Mononuclear cell (primary cell): ENCODE data around the gene CORIN. TPM values are rescaled to one million over a fixed set of nuclear protein-coding genes. Genes with fewer than 3 reads are reported as not detected.

Experiments used
- H3K27me3 ChIP-seq: 2 replicates; pipeline ENCODE4 v1.6.0; 2011; ENCODE audit warnings: low read length, control low read depth; ENCODE audit not compliant: insufficient read depth
- H3K4me1 ChIP-seq: 2 replicates; pipeline ENCODE4 v1.5.1; 2011; ENCODE audit warnings: mild to moderate bottlenecking, low read length, control low read depth; ENCODE audit not compliant: insufficient read depth
- H3K4me3 ChIP-seq: 2 replicates; pipeline ENCODE4 v1.5.1; 2011; ENCODE audit warnings: mild to moderate bottlenecking, low read length, moderate library complexity
- H3K9me3 ChIP-seq: 2 replicates; pipeline ENCODE4 v1.5.1; 2011; ENCODE audit warnings: low read depth, mild to moderate bottlenecking, control low read depth, low read length
- total RNA-seq: library from RNA; depleted of rRNA; stranded (reverse); fragments of >200 nt; gene quantifications from one replicate; pipeline ENCODE4 v1.2.3, GENCODE V29; 2012

The CORIN gene
- total RNA-seq, 1 donor = 0.10 TPM

DNA sequence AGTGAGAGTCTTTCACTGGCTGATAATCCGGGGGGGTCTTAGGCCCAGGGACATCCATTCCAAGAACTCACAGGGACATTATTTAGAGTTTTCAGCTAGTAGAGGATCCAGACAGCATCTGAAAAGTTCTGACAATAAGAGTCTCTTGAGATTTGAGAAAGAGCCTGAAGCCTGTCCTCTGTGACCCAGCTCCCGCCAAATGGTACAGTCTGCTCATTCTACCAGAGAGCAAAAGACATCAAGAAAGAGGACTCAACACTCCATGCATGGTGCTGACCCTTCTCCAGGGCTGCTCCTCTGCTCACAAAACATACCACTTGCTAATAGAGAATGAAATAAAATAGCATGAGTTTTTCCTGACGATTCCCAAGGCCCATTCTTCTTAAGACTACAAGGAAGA lies 190.8 kb downstream of the CORIN start:
- Histone ChIP-seq H3K4me1 (no peaks in the 10 kb centered on the region), H3K27me3 (no peaks in the 10 kb centered on the region), H3K4me3 (no peak overlapping the region)

DNA sequence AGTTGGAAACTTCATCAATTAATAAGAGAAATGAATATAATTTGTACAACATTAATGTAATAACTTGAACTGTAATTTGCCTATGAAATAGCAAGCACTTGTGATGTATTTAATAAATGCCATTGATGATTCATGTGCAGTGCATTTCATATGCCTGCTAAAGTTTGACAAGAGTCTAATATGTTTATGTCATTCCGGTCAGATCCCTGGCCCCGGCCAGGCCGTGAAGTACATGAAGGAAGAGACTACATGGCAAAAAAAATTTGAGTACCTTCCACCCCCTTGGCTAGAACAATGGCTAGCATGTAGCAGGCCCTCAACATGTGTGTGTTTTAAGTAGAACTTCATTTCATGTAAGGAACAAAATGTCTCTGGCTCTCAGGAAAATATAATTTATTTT lies 191.5 kb downstream of the CORIN start:
- no peaks in the 10 kb centered on the region for H3K27me3 ChIP-seq
- no peak overlapping the region for H3K4me3 ChIP-seq
- H3K9me3 ChIP-seq = no peaks in the 10 kb centered on the region
- H3K4me1 ChIP-seq = no peaks in the 10 kb centered on the region

More for the DNA sequence above, 190.8 kb downstream of the CORIN start:
- no peaks in the 10 kb centered on the region for H3K9me3 ChIP-seq

DNA sequence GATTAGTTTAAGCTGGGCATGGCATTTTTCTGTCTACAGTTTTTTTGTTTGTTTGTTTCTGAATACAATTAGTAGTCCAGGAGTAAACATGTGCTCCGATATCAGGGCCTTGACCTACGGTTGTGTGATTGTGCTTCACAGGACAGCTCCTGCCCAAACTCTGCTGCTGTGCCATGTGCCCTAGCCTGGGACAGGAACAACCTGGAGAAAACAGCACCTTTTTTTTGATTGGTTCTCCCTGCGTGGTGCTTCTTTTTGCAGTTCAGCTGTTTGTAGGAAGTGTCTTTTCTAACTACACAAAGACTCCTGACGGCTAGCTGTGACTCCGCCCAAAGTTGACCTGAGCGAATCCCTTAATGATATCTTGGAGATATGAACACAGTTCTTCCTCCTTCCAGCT lies 194.0 kb downstream of the CORIN start:
- no peaks in the 10 kb centered on the region for H3K9me3 ChIP-seq

DNA sequence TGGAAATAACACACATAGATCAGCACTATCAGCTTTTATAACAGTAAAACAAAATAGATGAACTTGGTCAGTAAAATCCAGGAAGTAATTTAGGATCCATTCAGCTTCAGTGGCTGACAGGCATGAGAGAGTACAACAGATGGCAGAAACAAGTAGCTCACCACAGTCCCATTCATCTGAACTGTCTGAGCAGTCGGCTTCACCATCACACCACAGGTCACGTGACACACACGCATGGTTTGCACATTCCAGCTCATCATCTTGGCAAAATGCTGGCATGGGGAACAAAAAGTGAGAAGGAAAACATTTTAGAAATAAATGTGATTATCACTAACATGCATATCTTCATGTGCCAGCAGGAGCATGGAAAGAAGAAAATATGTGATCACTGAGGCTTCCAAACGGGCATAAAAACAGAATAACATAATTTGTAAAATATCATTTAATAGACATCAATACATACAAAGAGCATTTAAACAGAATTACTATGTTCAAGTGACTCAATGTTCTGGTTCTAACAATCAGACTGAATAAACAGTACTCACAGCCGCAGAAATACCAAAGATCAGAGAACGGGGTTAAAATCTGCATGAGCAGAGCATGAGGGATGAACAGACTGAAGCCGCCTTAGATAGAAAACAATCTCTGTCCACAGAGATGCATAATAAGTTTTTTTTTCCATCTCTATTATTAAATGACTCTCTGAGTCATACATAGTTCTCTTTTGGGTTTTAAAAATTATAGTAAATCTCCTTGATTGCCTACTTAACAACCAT lies 194.7 kb downstream of the CORIN start:
- H3K4me3 ChIP-seq = no peak overlapping the region
- no peaks in the 10 kb centered on the region for H3K27me3 ChIP-seq
- H3K9me3 ChIP-seq = no peaks in the 10 kb centered on the region
- H3K4me1 ChIP-seq = no peaks in the 10 kb centered on the region

More for the DNA sequence above, 194.0 kb downstream of the CORIN start:
- H3K4me1 ChIP-seq = no peaks in the 10 kb centered on the region
- H3K4me3 ChIP-seq = no peak overlapping the region
- H3K27me3 ChIP-seq = no peaks in the 10 kb centered on the region

DNA sequence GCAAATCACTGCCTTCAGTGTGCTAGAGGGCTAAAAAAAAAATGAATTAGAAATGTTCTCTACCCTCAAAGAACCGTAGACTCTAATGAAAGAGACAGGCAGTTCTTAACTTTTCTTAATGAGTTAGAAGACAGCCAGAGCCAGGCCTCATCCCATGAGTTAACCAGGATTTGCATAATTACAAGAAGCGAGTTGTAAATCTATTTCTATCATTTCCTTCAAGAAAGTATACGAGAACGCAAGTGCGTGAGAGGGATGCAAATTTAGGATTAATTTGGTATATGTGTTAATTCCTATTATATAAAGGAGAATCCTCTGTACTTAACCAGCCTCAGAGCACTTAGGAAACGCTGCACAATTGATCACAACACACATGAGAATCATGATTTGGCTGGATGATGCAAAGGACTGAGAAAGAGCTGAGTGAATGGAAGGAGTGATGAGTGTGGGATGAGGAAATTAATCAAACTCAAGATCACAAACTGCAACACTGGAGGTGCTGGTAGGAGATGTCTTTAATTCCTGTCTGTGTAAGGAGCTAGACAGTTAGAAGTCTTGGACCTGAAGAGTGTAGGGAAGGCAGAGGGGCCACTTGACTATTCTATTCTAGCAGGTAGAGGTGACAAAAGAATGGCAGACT lies 195.6 kb downstream of the CORIN start:
- no peaks in the 10 kb centered on the region for H3K4me1 ChIP-seq
- H3K9me3 ChIP-seq = no peaks in the 10 kb centered on the region
- H3K27me3 ChIP-seq = no peaks in the 10 kb centered on the region
- no peak overlapping the region for H3K4me3 ChIP-seq

DNA sequence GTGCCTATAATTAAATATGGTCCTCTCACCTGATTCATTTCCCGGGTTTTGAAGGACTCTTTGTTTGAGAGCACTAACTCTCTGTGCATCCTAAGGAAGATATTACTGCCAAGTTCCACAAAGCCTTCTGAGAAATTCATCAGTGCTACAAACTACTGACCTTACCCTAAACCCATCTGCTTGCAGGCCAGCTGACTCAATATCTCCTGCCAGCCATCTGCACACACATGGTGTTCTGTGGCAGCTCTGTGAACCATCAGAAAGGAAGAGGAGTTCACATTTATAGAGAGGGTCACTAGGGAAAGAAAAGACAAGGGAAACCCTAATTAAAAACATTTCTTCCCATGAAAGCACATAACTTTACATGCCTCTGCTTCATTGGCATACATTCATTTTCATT lies 196.1 kb downstream of the CORIN start:
- Histone ChIP-seq H3K4me1 (no peaks in the 10 kb centered on the region), H3K4me3 (no peak overlapping the region), H3K27me3 (no peaks in the 10 kb centered on the region), H3K9me3 (no peaks in the 10 kb centered on the region)

DNA sequence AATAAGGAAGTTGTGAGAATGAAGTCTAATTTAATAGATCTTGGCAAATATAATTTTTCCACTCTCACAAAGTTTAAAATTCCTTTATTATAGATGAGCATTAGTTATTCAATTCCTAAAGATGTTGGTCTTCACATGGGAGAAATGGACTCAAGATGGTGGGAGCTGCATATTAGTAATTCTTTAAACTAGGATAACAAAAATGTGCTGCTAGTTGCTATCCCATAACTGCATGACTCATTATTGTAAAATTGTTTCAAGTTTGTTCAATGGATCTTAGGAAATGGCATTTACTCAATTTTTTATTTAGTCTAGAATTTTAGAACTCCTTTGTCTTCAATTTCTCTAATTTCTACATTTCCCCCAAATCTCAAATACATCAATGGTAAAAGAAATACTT lies 197.0 kb downstream of the CORIN start:
- Histone ChIP-seq H3K4me1 (no peaks in the 10 kb centered on the region), H3K4me3 (no peak overlapping the region), H3K9me3 (no peaks in the 10 kb centered on the region), H3K27me3 (no peaks in the 10 kb centered on the region)

DNA sequence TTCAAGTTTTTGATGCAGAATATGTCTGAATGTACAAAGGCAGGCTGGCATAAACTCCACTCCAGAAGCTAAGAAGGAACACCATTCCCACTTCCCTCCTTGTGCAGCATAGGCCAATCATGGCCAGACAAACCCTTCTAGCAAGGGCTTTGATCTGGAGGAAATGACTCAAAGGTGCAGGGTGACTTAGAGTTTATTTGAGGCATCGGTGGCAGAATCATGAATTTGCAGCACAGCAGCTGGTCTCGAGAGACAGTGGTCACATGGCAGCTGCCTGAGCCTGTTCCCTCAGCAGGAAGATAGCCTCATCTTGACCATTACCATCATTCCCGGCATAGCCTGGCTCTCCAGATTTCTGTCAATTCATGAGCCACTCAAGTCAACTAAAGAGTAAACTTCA lies 198.3 kb downstream of the CORIN start:
- Histone ChIP-seq H3K4me1 (no peaks in the 10 kb centered on the region), H3K4me3 (no peak overlapping the region), H3K9me3 (no peaks in the 10 kb centered on the region), H3K27me3 (no peaks in the 10 kb centered on the region)

DNA sequence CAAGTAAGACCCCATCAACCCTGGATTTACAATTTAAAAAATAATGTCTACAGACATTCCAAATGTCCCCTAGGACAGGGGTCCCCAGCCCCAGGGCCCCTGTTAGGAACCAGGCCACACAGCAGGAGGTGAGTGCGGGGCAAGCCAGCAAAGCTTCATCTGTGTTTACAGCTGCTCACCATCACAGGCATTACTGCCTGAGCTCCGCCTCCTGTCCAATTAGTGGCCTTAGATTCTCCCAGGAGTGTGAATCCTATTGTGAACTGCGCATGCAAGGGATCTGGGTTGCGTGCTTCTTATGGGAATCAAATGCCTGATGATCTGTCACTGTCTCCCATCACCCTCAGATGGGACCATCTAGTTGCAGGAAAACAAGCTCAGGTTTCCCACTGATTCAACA lies 206.7 kb downstream of the CORIN start:
- H3K4me1 ChIP-seq = no peaks in the 10 kb centered on the region
- no peaks in the 10 kb centered on the region for H3K9me3 ChIP-seq
- no peaks in the 10 kb centered on the region for H3K27me3 ChIP-seq
- no peak overlapping the region for H3K4me3 ChIP-seq

DNA sequence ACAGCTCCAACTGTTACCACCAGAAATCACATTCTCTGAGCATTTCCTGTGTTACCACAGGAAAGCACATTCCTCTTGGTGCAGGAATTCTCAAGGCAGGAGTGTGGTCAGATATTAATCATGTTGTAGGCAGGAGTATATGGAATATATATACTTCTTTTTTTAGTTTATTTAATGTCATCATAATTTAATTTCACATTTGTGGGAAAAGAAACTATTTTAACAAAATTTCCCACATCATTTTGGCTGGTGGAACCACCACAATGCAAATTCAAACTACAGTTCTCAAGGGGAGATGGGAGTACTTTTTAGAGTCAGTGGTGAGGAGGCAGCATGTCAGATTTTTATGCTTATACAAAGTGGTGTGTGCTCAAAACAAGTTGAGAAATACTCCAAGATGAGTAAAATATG lies 213.8 kb downstream of the CORIN start:
- no peaks in the 10 kb centered on the region for H3K9me3 ChIP-seq
- H3K27me3 ChIP-seq = no peaks in the 10 kb centered on the region
- H3K4me1 ChIP-seq = no peaks in the 10 kb centered on the region
- no peak overlapping the region for H3K4me3 ChIP-seq

DNA sequence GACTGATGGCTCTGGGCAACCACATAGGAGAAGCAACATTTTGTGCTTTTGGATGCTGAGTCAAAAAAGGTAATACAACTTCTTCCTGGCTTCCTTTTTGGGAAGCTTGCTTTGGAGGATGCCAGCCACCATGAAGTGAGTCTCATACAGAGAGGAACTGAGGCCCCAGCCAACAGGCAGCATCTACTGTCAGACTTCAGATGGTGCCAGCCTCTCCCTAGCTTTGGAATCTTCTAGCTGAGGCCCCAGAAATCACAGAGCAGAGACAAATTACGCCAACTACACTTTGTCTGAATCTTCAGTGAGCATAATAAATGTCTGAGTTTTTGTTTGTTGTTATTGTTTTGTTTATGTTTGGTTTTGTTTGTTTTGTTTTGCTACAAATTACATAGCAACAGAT lies 216.7 kb downstream of the CORIN start:
- no peak overlapping the region for H3K4me3 ChIP-seq
- H3K9me3 ChIP-seq = no peaks in the 10 kb centered on the region
- no peaks in the 10 kb centered on the region for H3K4me1 ChIP-seq
- no peaks in the 10 kb centered on the region for H3K27me3 ChIP-seq

DNA sequence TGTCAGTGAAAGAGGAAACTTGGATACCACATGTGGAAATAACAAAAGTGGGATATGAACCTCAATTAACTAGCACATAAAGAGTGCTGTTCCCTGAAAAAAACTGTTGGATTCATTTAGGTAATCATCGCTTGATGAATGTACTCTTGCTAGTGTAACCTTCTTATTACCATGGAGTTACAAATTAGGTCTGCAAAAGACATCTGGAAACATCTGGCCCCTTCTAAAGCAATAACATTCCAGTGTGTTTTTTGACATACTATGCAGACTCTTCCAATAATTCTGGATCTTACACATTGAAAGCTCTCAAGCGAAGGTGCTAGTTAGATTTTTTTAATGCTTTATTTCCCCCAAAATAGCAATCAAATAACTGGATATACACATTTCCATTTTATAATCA lies 218.2 kb downstream of the CORIN start:
- no peaks in the 10 kb centered on the region for H3K4me1 ChIP-seq

DNA sequence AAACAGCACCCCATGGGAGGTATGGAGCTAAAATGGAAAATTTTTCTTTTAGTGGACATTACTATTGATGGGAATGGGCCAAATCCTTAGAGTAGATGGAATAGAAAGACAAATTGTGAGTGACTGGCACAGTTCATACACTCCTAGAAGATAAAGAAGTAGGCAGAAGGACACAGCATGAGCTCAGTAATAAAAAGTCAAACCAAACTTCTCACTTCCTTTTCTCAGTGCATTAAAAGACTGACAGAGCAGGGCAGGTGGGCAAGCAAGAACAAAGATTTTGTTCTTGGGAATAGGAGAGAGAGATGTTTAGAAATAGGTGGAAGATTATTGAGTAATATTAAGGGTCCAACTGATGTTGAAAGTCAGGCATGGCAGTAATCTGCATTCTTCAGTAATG lies 220.3 kb downstream of the CORIN start:
- Histone ChIP-seq H3K4me3 (no peak overlapping the region), H3K4me1 (no peaks in the 10 kb centered on the region), H3K27me3 (no peaks in the 10 kb centered on the region), H3K9me3 (no peaks in the 10 kb centered on the region)

More for the DNA sequence above, 218.2 kb downstream of the CORIN start:
- Histone ChIP-seq H3K4me3 (no peak overlapping the region), H3K9me3 (no peaks in the 10 kb centered on the region), H3K27me3 (no peaks in the 10 kb centered on the region)

DNA sequence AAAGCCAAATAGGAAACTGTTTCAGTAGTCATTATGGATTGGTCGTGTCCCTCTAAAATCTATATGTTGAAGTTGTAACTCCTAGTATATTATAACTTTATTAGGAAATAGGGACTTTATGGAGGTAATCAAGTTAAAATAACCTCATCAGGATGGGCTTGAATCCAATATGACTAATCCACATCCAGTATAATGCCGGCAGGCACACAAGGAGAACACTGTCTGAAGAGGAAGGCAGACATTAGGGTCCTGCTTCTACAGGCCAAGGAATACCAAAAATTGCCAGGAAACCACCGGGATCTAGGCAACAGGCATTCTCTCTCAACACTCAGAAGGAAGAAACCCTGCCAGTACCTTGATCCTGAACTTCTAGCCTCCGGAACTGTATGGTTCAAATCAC lies 222.5 kb downstream of the CORIN start:
- no peaks in the 10 kb centered on the region for H3K27me3 ChIP-seq
- no peaks in the 10 kb centered on the region for H3K9me3 ChIP-seq
- no peak overlapping the region for H3K4me3 ChIP-seq
- H3K4me1 ChIP-seq = no peaks in the 10 kb centered on the region

DNA sequence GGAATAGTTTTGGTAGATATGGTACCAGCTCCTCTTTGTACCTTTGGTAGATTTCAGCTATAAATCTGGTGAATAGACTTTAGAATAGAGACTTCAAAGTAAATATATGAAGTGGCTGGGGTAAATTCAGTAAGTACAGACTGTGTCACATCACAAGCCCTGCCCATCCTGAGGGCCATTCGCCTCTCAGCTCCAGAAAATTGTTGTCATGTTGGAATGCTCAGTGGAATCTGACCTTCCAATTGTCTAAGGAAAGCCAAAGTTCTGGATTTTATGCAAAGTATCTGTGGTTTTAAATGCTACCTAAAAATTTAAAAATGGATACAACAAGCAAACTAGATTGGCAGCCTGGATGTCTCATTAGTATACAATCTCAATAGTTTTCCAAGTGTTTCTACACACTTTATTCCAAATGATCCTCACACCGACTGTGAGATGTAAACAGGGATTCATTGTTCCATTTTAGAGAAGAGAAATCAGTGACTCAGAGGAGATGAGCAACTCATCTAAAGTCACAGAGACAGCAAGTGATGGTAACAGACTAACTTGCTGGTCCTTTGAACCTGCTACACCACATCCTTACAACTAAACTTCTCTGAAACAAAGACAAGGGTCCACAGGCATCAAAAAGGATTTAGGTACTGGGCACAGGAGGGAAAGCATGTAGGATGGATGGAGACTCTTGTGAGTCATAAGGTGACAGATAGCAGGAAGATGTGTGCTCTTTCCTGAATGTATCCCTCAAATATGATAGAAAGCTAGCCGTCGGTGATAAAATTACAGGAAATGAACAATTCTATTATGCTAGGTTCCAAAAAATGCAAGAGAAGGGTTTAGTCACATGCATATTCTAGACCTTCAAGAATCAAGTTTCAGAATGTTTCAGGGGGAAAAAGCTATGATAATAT lies 225.5 kb downstream of the CORIN start:
- Histone ChIP-seq H3K27me3 (no peaks in the 10 kb centered on the region), H3K9me3 (no peaks in the 10 kb centered on the region), H3K4me1 (no peaks in the 10 kb centered on the region), H3K4me3 (no peak overlapping the region)
